CD4-positive, alpha-beta T cell treated with Interleukin-17A for 1 hour (primary cell): ENCODE measurements around the gene GRM4.

Source experiments
- DNase-seq: peaks from one replicate; pipeline ENCODE4 v3.0.0-alpha.2; 2020

GRM4 gene

GRCh38 chr6:33989016-33989854 lies 156.7 kb downstream of the GRM4 start:
- DNase-seq: no peak

GRCh38 chr6:33988121-33989015 lies 157.5 kb downstream of the GRM4 start:
- DNase-seq: no peak

- DNase-seq: no peak
These were observed 158.3 kb downstream of the GRM4 start for GRCh38 chr6:33987531-33988021.

- DNase-seq: no peak
These were observed 159.9 kb downstream of the GRM4 start for GRCh38 chr6:33985947-33986346.

- DNase-seq: no peak
These were observed 160.6 kb downstream of the GRM4 start for GRCh38 chr6:33985313-33985751.

- no peak for DNase-seq
These were observed 161.2 kb downstream of the GRM4 start for GRCh38 chr6:33984466-33985312.

GRCh38 chr6:33983721-33984465 lies 162.0 kb downstream of the GRM4 start:
- DNase-seq: no peak

GRCh38 chr6:33983109-33983716 lies 162.7 kb downstream of the GRM4 start:
- DNase-seq: no peak

- DNase-seq: no peak
These were observed 164.0 kb downstream of the GRM4 start for GRCh38 chr6:33981861-33982260.

- no peak for DNase-seq
These were observed 164.5 kb downstream of the GRM4 start for GRCh38 chr6:33981421-33981820.

GRCh38 chr6:33980176-33981175 lies 165.4 kb downstream of the GRM4 start:
- no peak for DNase-seq

GRCh38 chr6:33979750-33980149 lies 166.1 kb downstream of the GRM4 start:
- DNase-seq: no peak

- no peak for DNase-seq
These were observed 167.3 kb downstream of the GRM4 start for GRCh38 chr6:33978412-33979150.

GRCh38 chr6:33977606-33978411 lies 168.1 kb downstream of the GRM4 start:
- DNase-seq: no peak

GRCh38 chr6:33976437-33977360 lies 169.2 kb downstream of the GRM4 start:
- no peak for DNase-seq

- DNase-seq: no peak
These were observed 170.0 kb downstream of the GRM4 start for GRCh38 chr6:33975661-33976436.

- no peak for DNase-seq
These were observed 171.4 kb downstream of the GRM4 start for GRCh38 chr6:33974471-33974870.
